Measurements from ENCODE around the gene CEP44.

DNA sequence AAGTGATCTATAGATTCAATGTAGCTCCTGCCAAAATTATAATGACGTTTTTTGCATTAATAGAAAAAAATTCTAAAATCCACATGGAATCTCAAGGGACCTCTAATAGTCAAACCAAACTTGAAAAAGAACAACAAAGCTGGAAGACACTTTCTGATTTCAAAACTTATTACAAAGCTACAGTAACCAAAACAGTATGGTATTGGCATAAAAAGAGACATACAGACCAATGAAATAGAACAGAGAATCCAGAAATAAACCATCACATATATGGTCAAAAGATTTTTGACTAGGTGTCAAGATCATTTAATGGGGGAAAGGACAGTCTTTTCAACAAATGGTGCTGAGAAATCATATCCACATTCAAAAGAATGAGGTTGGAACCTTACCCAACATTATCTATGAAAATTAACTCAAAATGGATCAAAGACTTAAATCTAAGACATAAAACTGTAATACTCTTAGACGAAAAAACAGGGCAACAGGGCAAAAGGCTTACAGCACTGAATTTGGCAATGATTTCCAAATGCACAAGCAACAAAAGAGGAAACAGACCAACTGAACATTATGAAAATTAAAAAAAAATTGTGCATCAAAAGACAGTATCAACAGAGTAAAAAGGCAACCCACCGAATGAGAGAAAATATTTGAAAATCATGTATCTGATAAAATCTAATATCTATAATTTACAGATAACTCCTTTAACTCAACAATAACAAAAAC lies 4.1 kb upstream of the CEP44 start:
- no peak for TF ChIP-seq POLR2A (IDR thresholded peaks at IDR 0.05)
- TF ChIP-seq, protein P1, sequence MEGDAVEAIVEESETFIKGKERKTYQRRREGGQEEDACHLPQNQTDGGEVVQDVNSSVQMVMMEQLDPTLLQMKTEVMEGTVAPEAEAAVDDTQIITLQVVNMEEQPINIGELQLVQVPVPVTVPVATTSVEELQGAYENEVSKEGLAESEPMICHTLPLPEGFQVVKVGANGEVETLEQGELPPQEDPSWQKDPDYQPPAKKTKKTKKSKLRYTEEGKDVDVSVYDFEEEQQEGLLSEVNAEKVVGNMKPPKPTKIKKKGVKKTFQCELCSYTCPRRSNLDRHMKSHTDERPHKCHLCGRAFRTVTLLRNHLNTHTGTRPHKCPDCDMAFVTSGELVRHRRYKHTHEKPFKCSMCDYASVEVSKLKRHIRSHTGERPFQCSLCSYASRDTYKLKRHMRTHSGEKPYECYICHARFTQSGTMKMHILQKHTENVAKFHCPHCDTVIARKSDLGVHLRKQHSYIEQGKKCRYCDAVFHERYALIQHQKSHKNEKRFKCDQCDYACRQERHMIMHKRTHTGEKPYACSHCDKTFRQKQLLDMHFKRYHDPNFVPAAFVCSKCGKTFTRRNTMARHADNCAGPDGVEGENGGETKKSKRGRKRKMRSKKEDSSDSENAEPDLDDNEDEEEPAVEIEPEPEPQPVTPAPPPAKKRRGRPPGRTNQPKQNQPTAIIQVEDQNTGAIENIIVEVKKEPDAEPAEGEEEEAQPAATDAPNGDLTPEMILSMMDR (IDR thresholded peaks at IDR 0.05) = no peak

Data from uterus (tissue), 2 donors.